LNCaP clone FGC (cell line): ENCODE measurements around the gene ACSF2.
A peak's percentile ranks its signal among the peaks of the same experiment; 100 is the strongest.

Experiments used
- DNase-seq: peaks from one replicate; pipeline ENCODE4 v3.0.0-alpha.2; 2011; ENCODE audit warnings: low read depth
- H3K4me3 ChIP-seq: 2 replicates; pipeline ENCODE4 v1.5.1; 2011; ENCODE audit warnings: mild to moderate bottlenecking, low read depth, low read length, control low read depth
- CTCF ChIP-seq: IDR thresholded peaks from 2 replicates; pipeline ENCODE4 v1.5.1; 2012; ENCODE audit warnings: mild to moderate bottlenecking; ENCODE audit not compliant: control insufficient read depth, insufficient read depth; ENCODE audit errors: extremely low read depth

Gene ACSF2

DNA sequence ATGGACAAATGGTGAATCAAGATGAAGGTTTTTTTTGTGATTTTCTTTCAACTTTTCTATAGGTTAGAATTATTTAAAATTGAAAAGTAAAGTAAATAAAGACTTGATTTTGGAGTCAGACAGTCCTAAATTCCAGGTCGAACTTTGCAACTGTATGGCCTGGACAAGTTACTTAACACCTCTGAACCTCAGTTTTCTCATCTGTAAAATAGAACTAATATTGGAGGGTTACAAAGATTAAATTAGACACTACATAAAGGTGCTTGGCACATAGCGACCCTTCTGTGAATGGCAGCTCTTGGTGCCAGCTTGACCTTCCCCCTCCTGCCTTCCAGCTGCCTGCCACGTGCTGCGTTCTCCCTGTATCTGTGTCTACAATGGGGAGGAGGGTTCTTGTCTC, 55.6 kb downstream of the ACSF2 start:
- no peak for DNase-seq
- no peak overlapping the region for H3K4me3 ChIP-seq
- TF ChIP-seq CTCF = no peak

DNA sequence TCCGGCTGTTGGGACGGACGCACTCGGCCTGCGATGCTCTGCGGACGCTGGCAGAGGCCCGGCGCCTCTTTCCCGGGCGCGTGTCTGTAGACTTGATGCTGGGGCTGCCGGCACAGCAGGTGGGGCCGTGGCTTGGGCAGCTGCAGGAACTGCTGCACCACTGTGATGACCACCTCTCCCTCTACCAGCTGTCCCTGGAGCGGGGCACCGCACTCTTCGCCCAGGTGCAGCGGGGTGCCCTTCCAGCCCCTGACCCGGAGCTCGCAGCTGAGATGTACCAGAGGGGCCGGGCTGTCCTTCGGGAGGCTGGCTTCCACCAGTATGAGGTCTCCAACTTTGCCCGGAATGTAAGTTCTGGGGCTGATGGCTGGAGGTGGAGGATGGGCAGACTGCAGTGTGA, 56.1 kb downstream of the ACSF2 start:
- no peak overlapping the region for H3K4me3 ChIP-seq
- no peak for TF ChIP-seq CTCF
- no peak for DNase-seq

DNA sequence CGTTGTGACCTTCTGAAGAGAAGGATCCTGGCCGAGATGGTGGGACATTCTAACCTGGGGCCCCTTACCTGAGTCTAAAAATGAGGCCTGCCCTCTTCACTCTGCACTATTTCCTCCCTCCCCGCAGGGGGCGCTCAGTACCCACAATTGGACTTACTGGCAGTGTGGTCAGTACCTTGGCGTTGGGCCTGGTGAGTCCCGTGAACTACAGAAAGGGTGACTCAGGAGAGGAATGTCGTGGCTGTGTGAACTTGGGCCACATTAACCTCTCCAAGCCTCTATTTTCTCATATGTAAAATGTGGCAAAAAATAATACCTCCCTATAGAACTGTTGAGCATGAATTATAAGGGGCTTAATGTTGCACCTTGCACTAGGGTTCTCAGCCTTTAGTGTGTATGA, 56.5 kb downstream of the ACSF2 start:
- H3K4me3 ChIP-seq = no peak overlapping the region
- peak; percentile 83 for DNase-seq
- peak; percentile 97 for TF ChIP-seq CTCF

DNA sequence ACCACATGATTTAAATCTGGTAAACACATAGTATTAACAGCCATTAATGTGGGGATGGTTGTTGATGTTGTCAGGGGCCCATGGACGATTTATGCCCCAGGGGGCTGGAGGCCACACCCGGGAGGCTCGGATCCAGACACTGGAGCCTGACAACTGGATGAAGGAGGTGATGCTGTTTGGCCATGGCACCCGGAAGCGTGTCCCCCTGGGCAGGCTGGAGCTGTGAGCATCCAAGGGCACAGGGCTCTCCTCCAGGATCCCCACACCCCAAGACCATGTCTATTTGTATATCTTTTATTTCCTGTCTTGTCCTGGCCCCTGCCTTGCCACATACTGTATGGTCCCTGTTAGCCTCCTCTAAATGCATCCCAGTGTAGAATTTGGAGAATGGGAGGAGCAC, 57.2 kb downstream of the ACSF2 start:
- H3K4me3 ChIP-seq = no peak overlapping the region
- no peak for DNase-seq
- TF ChIP-seq CTCF = no peak

DNA sequence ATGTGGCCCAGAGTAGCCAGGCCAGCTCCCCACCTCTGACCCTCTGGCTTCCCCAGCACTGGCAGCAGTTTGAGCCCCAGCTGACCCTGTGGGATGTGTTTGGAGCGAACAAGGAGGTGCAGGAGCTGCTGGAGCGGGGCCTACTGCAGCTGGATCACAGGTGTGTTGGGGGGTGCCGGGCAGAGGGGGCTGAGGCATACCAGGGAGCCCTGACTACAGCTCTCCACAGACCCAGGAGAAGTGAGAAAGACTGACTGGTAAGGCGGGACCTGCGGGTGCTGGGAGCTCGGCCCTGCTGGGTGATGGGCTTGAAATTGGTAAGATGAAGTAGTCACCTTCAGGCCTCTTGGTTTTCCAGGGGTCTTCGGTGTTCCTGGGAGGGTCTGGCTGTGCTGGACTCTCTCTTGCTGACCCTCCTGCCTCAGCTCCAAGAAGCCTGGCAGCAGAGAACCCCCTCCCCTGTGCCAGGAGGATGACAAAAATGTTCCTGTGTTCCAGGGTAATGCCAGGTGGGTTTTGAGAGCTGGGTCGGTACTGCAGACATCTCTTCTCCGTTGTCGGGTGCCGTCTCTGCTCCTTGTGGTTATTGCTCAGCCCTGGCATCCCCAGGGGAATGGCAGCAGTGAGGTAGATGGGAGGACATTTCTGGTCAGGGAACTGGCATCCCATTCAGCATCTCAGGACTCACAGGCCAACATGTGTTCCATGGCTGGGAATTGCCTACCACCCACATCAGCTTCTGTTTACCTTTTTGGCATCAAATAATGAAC, 58.6 kb downstream of the ACSF2 start:
- no peak for DNase-seq
- TF ChIP-seq CTCF = no peak
- no peak overlapping the region for H3K4me3 ChIP-seq

DNA sequence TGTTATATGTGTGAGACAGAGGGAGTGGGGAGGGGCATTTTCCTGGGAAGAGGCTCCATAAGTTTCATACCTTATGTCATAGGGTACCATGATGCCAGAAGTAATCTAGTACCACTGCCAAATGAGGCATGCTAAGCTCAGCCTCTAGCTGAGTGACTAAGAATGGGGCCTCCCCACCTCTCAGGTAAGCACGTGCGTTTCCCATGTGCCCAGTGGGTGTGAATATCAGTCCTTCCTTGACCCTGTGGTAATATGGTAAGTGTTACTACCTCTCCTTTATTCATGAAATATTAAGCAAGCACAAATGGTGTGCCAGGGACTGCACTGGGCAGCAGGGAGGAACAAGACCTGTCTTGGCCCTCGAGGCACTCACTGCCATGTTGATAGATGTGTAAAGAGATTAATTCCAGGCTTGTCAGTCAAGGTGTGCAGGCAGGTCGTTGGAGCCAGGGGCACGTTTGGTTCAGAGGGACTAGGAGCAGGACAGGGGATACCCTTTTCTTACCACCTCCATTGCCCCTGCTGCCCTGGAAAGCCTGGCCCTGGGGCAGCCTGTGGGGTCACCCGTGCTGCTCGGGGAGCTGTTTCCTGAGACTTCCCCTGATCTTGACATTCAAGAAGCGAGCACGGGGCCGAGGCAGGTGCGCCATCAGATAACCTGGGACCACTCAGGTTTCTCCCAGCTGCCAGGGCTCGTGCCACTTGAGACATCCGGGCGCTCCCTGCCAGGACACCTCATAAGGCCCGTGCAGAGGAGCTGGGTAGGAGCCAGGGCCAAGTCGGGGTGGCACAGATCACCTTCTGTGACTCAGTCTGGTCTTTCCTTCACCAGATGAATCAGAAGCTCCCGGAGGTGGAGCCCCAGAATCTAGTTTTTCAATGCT, 61.4 kb downstream of the ACSF2 start:
- no peak for TF ChIP-seq CTCF
- no peak overlapping the region for H3K4me3 ChIP-seq
- DNase-seq = no peak
